NB4 (cell line): Measurements from ENCODE around the gene TCF4.

Source experiments
- DNase-seq: peaks from one replicate; pipeline ENCODE4 v3.0.0; 2010; ENCODE audit warnings: low read depth
- H3K4me3 ChIP-seq: one replicate; pipeline ENCODE4 v1.5.1; 2011; ENCODE audit warnings: mild to moderate bottlenecking, low read depth, low read length, moderate library complexity
- CTCF ChIP-seq: IDR thresholded peaks from one replicate; pipeline ENCODE4 v1.5.1; 2012; ENCODE audit warnings: low read depth, low read length
- MYC ChIP-seq: IDR thresholded peaks from 2 replicates; pipeline ENCODE4 v1.6.1; 2011; ENCODE audit warnings: low read depth, low read length
- POLR2A ChIP-seq: IDR thresholded peaks from 2 replicates; pipeline ENCODE4 v1.6.1; 2011; ENCODE audit warnings: mild to moderate bottlenecking; ENCODE audit not compliant: insufficient read length; ENCODE audit errors: extremely low read depth
- TF ChIP-seq, protein P1 (sequence below): IDR thresholded peaks from 2 replicates; pipeline ENCODE4 v1.6.1; 2011; ENCODE audit warnings: low read depth, low read length

TCF4 gene

GRCh38 chr18:55243857-55244256, 344.1 kb downstream of the TCF4 start:
- H3K4me3 ChIP-seq, result no peak overlapping the region
- DNase-seq, result no peak
- no peak for TF ChIP-seq CTCF
- no peak for TF ChIP-seq MYC
- TF ChIP-seq POLR2A, result no peak

- H3K4me3 ChIP-seq, result no peak overlapping the region
- DNase-seq, result no peak
- TF ChIP-seq POLR2A (no peak), MYC (no peak), CTCF (no peak)
- TF ChIP-seq, protein P1, sequence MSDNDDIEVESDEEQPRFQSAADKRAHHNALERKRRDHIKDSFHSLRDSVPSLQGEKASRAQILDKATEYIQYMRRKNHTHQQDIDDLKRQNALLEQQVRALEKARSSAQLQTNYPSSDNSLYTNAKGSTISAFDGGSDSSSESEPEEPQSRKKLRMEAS, result no peak
These were observed 344.7 kb downstream of the TCF4 start for GRCh38 chr18:55243255-55243654.

GRCh38 chr18:55240978-55241377, 347.0 kb downstream of the TCF4 start:
- no peak for DNase-seq
- H3K4me3 ChIP-seq, result no peak overlapping the region
- no peak for TF ChIP-seq MYC
- TF ChIP-seq, protein P1, result no peak
- TF ChIP-seq POLR2A, result no peak
- no peak for TF ChIP-seq CTCF

- no peak for TF ChIP-seq POLR2A
- TF ChIP-seq CTCF, result no peak
- TF ChIP-seq, protein P1, result no peak
- TF ChIP-seq MYC, result no peak
These were observed 348.3 kb downstream of the TCF4 start for GRCh38 chr18:55239740-55240139.

GRCh38 chr18:55237660-55238059, 350.3 kb downstream of the TCF4 start:
- TF ChIP-seq POLR2A, result no peak
- TF ChIP-seq CTCF, result no peak
- TF ChIP-seq MYC, result no peak
- TF ChIP-seq, protein P1, result no peak
- H3K4me3 ChIP-seq, result no peak overlapping the region
- no peak for DNase-seq

More at GRCh38 chr18:55239740-55240139, 348.3 kb downstream of the TCF4 start:
- no peak overlapping the region for H3K4me3 ChIP-seq
- no peak for DNase-seq

- DNase-seq, result peak; percentile 63
- H3K4me3 ChIP-seq, result no peak overlapping the region
- TF ChIP-seq CTCF (no peak), MYC (no peak), POLR2A (no peak)
- TF ChIP-seq, protein P1, result no peak
These were observed 351.7 kb downstream of the TCF4 start for GRCh38 chr18:55236150-55236931.
